Breast epithelium (tissue), 4 donors: ENCODE data around the gene C19orf73. TPM values are rescaled to one million over a fixed set of nuclear protein-coding genes. Genes with fewer than 3 reads are reported as not detected.
A peak's percentile ranks its signal among the peaks of the same experiment; 100 is the strongest.

Experiments
- DNase-seq, 2 donors: peaks; one replicate each; pipeline ENCODE4 v3.0.0-alpha.2; 2019; ENCODE audit warnings: low spot score in 2 of 2
- H3K27ac ChIP-seq, 2 donors: fragments of 200-600 bp; sonication (generic) in 1 of 2; one replicate each; pipeline ENCODE4 v1.5.1; 2016 to 2019; ENCODE audit warnings: mild to moderate bottlenecking in 1 of 2
- H3K27me3 ChIP-seq, 2 donors: fragments of 200-600 bp; sonication (generic) in 1 of 2; one replicate each; pipeline versions ENCODE4 v1.5.1 to v1.6.0; 2017 to 2019; ENCODE audit warnings: control low read depth in 1 of 2, mild to moderate bottlenecking in 1 of 2
- H3K36me3 ChIP-seq: fragments of 200-600 bp; one replicate; pipeline ENCODE4 v1.5.1; 2019
- H3K4me1 ChIP-seq, 2 donors: fragments of 200-600 bp; sonication (generic); one replicate each; pipeline ENCODE4 v1.5.1; 2016 to 2019; ENCODE audit warnings: control low read depth in 1 of 2
- H3K4me3 ChIP-seq, 3 donors: fragments of 200-600 bp; sonication (generic); 1 replicate in 2 of 3; 2 replicates in 1 of 3; pipeline ENCODE4 v1.5.1; 2016 to 2019; ENCODE audit warnings: mild to moderate bottlenecking in 3 of 3, moderate library complexity in 2 of 3
- H3K9me3 ChIP-seq, 2 donors: fragments of 200-600 bp; sonication (generic) in 1 of 2; one replicate each; pipeline ENCODE4 v1.5.1; 2016 to 2019; ENCODE audit warnings: control low read depth in 1 of 2
- POLR2A ChIP-seq: fragments of 450-650 bp; IDR thresholded peaks from one replicate; pipeline ENCODE4 v1.6.1; 2016; ENCODE audit warnings: antibody characterized with exemption, mild to moderate bottlenecking, moderate library complexity
- POLR2AphosphoS5 ChIP-seq, 3 donors: sonication (generic); formaldehyde crosslinking; IDR thresholded peaks; one replicate each; pipeline ENCODE4 v1.6.1; 2017; ENCODE audit warnings: antibody characterized with exemption in 3 of 3
- intact Hi-C: fragments of 100-400 bp; cut with DNase I; formaldehyde crosslinking; loops from one replicate; pipeline ENCODE4 v1.15.1; 2023; ENCODE audit warnings: low total_unique reads
- total RNA-seq, 3 donors: library from RNA; depleted of rRNA; stranded (reverse); fragments of >200 nt; gene quantifications; one replicate each; pipeline ENCODE4 v1.1.0, GENCODE V29; 2016
- TF ChIP-seq, protein P1 (sequence below), 3 donors: fragments of 450-650 bp; IDR thresholded peaks; one replicate each; pipeline ENCODE4 v1.5.1; 2016 to 2017; ENCODE audit warnings: antibody characterized with exemption in 3 of 3, mild to moderate bottlenecking in 3 of 3, moderate library complexity in 3 of 3

The C19orf73 gene
- total RNA-seq, 3 donors from 2014 or later: 3.8 to 5.7 (median 4.6) TPM

GRCh38 chr19:49071860-49072547, 46.9 kb downstream of the C19orf73 start:
- intact Hi-C loops: loop anchor here (10.0 kb wide), 1 partner anchor 123 kb away; no protein-coding TSS in a partner anchor
- TF ChIP-seq, protein P1, sequence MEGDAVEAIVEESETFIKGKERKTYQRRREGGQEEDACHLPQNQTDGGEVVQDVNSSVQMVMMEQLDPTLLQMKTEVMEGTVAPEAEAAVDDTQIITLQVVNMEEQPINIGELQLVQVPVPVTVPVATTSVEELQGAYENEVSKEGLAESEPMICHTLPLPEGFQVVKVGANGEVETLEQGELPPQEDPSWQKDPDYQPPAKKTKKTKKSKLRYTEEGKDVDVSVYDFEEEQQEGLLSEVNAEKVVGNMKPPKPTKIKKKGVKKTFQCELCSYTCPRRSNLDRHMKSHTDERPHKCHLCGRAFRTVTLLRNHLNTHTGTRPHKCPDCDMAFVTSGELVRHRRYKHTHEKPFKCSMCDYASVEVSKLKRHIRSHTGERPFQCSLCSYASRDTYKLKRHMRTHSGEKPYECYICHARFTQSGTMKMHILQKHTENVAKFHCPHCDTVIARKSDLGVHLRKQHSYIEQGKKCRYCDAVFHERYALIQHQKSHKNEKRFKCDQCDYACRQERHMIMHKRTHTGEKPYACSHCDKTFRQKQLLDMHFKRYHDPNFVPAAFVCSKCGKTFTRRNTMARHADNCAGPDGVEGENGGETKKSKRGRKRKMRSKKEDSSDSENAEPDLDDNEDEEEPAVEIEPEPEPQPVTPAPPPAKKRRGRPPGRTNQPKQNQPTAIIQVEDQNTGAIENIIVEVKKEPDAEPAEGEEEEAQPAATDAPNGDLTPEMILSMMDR (IDR thresholded peaks at IDR 0.05): no peak
- TF ChIP-seq POLR2AphosphoS5 (IDR thresholded peaks at IDR 0.05) (no peak), POLR2A (no peak)
- Histone ChIP-seq H3K9me3 (no peaks in the 10 kb centered on the region), H3K36me3 (no peaks in the 10 kb centered on the region), H3K4me3 (peak overlapping the region in 2 of 3 donors; percentile 23 to 46), H3K4me1 (no peaks in the 10 kb centered on the region), H3K27me3 (peaks cover 6 to 35% of the 10 kb centered on the region in 2 donors), H3K27ac (no peak overlapping the region)
- no peak for DNase-seq

- H3K27me3 ChIP-seq: peaks cover 6 to 35% of the 10 kb centered on the region in 2 donors
- H3K4me3 ChIP-seq: no peak overlapping the region
- no peak overlapping the region for H3K27ac ChIP-seq
- intact Hi-C loops: loop anchor here (10.0 kb wide), 1 partner anchor 124 kb away; no protein-coding TSS in a partner anchor
- no peak for TF ChIP-seq POLR2AphosphoS5 (IDR thresholded peaks at IDR 0.05)
- TF ChIP-seq, protein P1 (IDR thresholded peaks at IDR 0.05): no peak
- no peak for TF ChIP-seq POLR2A
- no peak for DNase-seq
- H3K9me3 ChIP-seq: no peaks in the 10 kb centered on the region
- no peaks in the 10 kb centered on the region for H3K4me1 ChIP-seq
- H3K36me3 ChIP-seq: no peaks in the 10 kb centered on the region
Measured at GRCh38 chr19:49070416-49070815, 48.5 kb downstream of the C19orf73 start.

DNA sequence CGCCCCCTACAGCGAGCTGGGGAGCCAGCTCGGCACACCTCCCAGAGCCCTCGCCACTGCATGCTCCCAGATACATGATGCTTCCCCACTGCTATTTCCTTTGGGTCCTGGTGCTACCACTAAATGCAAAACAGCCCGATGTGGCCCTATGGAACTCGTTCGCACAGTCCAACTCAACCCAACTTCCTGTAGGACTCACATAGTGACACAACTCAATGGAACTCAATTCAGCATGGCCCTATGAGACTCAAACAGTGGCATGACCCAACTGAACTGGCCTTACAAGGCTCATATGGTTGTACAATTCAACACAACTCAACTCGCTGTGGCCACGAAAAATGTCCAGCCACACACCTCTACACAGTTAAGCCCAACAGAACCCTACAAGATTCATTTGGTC, 49.9 kb downstream of the C19orf73 start:
- no peak for TF ChIP-seq POLR2A
- no peak overlapping the region for H3K4me3 ChIP-seq
- H3K4me1 ChIP-seq: no peaks in the 10 kb centered on the region
- no peak overlapping the region for H3K27ac ChIP-seq
- H3K27me3 ChIP-seq: peaks cover 6 to 37% of the 10 kb centered on the region in 2 donors
- no peaks in the 10 kb centered on the region for H3K36me3 ChIP-seq
- no peak for DNase-seq
- intact Hi-C loops: loop anchor here (5.0 kb wide), 1 partner anchor 438 kb away; no protein-coding TSS in a partner anchor
- no peaks in the 10 kb centered on the region for H3K9me3 ChIP-seq

Other genes with a start within 250 kb of the C19orf73 start
- 10 to 100 TPM; 59.6 to 74.2 (median 65.4) TPM for gene PPP1R15A, start 246.7 kb downstream of the C19orf73 start, total RNA-seq
- gene TULP2, start 220.4 kb downstream of the C19orf73 start, total RNA-seq: under 1 TPM in 2 of 3 donors, not detected in 1; 0.48 to 0.73 TPM
- 100 to 1,000 TPM; 131 to 333 (median 223) TPM for gene NUCB1, start 218.8 kb downstream of the C19orf73 start, total RNA-seq
- gene DHDH, start 185.4 kb downstream of the C19orf73 start, total RNA-seq: 1 to 10 TPM in 1 of 3 donors, under 1 TPM in 1, not detected in 1; 0.96 to 1.3 TPM
- 10 to 100 TPM; 34.2 to 56.0 (median 36.0) TPM for gene BAX, start 164.3 kb downstream of the C19orf73 start, total RNA-seq
- gene FTL, start 153.8 kb downstream of the C19orf73 start, total RNA-seq: over 10,000 TPM in 1 of 3 donors, 1,000 to 10,000 TPM in 2; 3,861 to 12,429 (median 4,028) TPM
- 10 to 100 TPM; 24.0 to 26.4 (median 24.6) TPM for gene GYS1, start 125.8 kb downstream of the C19orf73 start, total RNA-seq
- gene RUVBL2, start 125.3 kb downstream of the C19orf73 start, total RNA-seq: 100 to 1,000 TPM in 1 of 3 donors, 10 to 100 TPM in 2; 74.1 to 104 (median 84.0) TPM
- gene LHB, start 102.1 kb downstream of the C19orf73 start, total RNA-seq: not detected
- gene CGB3, start 94.8 kb downstream of the C19orf73 start, total RNA-seq: not detected
- gene CGB2, start 87.3 kb downstream of the C19orf73 start, total RNA-seq: not detected
- not detected for gene CGB1, start 82.2 kb downstream of the C19orf73 start, total RNA-seq
- gene CGB5, start 75.3 kb downstream of the C19orf73 start, total RNA-seq: not detected
- gene CGB8, start 70.0 kb downstream of the C19orf73 start, total RNA-seq: not detected
- 1 to 10 TPM in 1 of 3 donors, under 1 TPM in 1, not detected in 1; 0.15 to 2.0 TPM for gene CGB7, start 61.4 kb downstream of the C19orf73 start, total RNA-seq
- gene NTF4, start 54.3 kb downstream of the C19orf73 start, total RNA-seq: 1 to 10 TPM in 2 of 3 donors, not detected in 1; 3.9 to 6.4 TPM
- gene KCNA7, start 46.4 kb downstream of the C19orf73 start, total RNA-seq: not detected
- gene SNRNP70, start 33.7 kb downstream of the C19orf73 start, total RNA-seq: 100 to 1,000 TPM; 222 to 444 (median 316) TPM
- gene LIN7B, start 4.8 kb downstream of the C19orf73 start, total RNA-seq: 10 to 100 TPM in 2 of 3 donors, 1 to 10 TPM in 1; 8.5 to 17.6 (median 11.8) TPM
- gene PPFIA3, start 401 bp upstream of the C19orf73 start, total RNA-seq: 1 to 10 TPM; 3.4 to 6.2 (median 3.4) TPM
- 1 to 10 TPM in 2 of 3 donors, under 1 TPM in 1; 0.88 to 2.7 (median 1.3) TPM for gene HRC, start 36.3 kb upstream of the C19orf73 start, total RNA-seq
- gene TRPM4, start 38.6 kb upstream of the C19orf73 start, total RNA-seq: 10 to 100 TPM; 13.1 to 34.0 (median 24.3) TPM
- 1 to 10 TPM; 1.2 to 2.7 (median 2.0) TPM for gene SLC6A16, start 206.0 kb upstream of the C19orf73 start, total RNA-seq
- gene CD37, start 216.3 kb upstream of the C19orf73 start, total RNA-seq: 10 to 100 TPM in 2 of 3 donors, 1 to 10 TPM in 1; 2.9 to 19.7 (median 15.4) TPM
- gene TEAD2, start 243.3 kb upstream of the C19orf73 start, total RNA-seq: 10 to 100 TPM; 24.9 to 30.0 (median 25.1) TPM
- 1 to 10 TPM in 1 of 3 donors, under 1 TPM in 1, not detected in 1; 0.64 to 1.8 TPM for gene DKKL1, start 244.7 kb upstream of the C19orf73 start, total RNA-seq